Measurements from ENCODE around the gene ZFHX3.

GRCh38 chr16:72983728-72984350 lies 64.1 kb downstream of the ZFHX3 start:
- TF ChIP-seq TAF1 (IDR thresholded peaks at IDR 0.05; ENCODE audit: low read depth) (no peak), RAD21 (IDR thresholded peaks at IDR 0.05; ENCODE audit: low read depth) (no peak), REST (IDR thresholded peaks at IDR 0.05; ENCODE audit: low read depth) (no peak), EP300 (IDR thresholded peaks at IDR 0.05; ENCODE audit: borderline replicate concordance) (no peak), USF1 (IDR thresholded peaks at IDR 0.05) (no peak), TEAD4 (IDR thresholded peaks at IDR 0.05) (no peak), CEBPB (IDR thresholded peaks at IDR 0.05) (no peak), FOXM1 (IDR thresholded peaks at IDR 0.05; ENCODE audit: borderline replicate concordance, low read depth) (no peak), ZBTB7A (IDR thresholded peaks at IDR 0.05; ENCODE audit: low read depth) (no peak)
